GM18870 (cell line): ENCODE data around the gene GPRASP1.
"Not testable (repeated sequence)": the region's sequence is repeated elsewhere in the genome, so short reads cannot be mapped to it uniquely, and the experiment has no call there.

ENCODE experiments used
- ATAC-seq: cut with Tn5 transposase; IDR thresholded peaks from one replicate; pipeline ENCODE4 v1.9.1; 2021; ENCODE audit warnings: moderate library complexity; ENCODE audit not compliant: unreplicated experiment

The GPRASP1 gene

GRCh38 chrX:102651242-102652011 lies at the start of gene GPRASP1:
GPRASP1 (plus strand) TSS chrX:102651483; CDS start chrX:102653914, 2,431 bp downstream.
- no peak for ATAC-seq

GRCh38 chrX:102604327-102604726 lies 47.0 kb upstream of the GPRASP1 start:
- ATAC-seq = no peak

GRCh38 chrX:102606115-102606514 lies 45.2 kb upstream of the GPRASP1 start:
- ATAC-seq = no peak

- ATAC-seq = no peak
These were observed 40.4 kb upstream of the GPRASP1 start for GRCh38 chrX:102610905-102611304.

GRCh38 chrX:102624105-102624504 lies 27.2 kb upstream of the GPRASP1 start:
- ATAC-seq = no peak

GRCh38 chrX:102627640-102628039 lies 23.6 kb upstream of the GPRASP1 start:
- no peak for ATAC-seq

GRCh38 chrX:102637561-102637960 lies 13.7 kb upstream of the GPRASP1 start:
- no peak for ATAC-seq

GRCh38 chrX:102650903-102651241 lies 411 bp upstream of the GPRASP1 start:
- ATAC-seq = no peak

GRCh38 chrX:102652031-102652688 lies 877 bp downstream of the GPRASP1 start:
- ATAC-seq = peak; percentile 44

- no peak for ATAC-seq
These were observed 3.4 kb downstream of the GPRASP1 start for GRCh38 chrX:102654696-102655095.

- ATAC-seq = no peak
These were observed 7.3 kb downstream of the GPRASP1 start for GRCh38 chrX:102658556-102658955.

- ATAC-seq = peak; percentile 89
These were observed 8.8 kb downstream of the GPRASP1 start for GRCh38 chrX:102659790-102660757.

GRCh38 chrX:102663820-102664219 lies 12.5 kb downstream of the GPRASP1 start:
- ATAC-seq = not testable (repeated sequence)

- ATAC-seq = not testable (repeated sequence)
These were observed 15.8 kb downstream of the GPRASP1 start for GRCh38 chrX:102667034-102667433.

- ATAC-seq = no peak
These were observed 18.2 kb downstream of the GPRASP1 start for GRCh38 chrX:102669526-102669925.

- no peak for ATAC-seq
These were observed 21.6 kb downstream of the GPRASP1 start for GRCh38 chrX:102672856-102673255.

GRCh38 chrX:102677479-102677878 lies 26.2 kb downstream of the GPRASP1 start:
- ATAC-seq = not testable (repeated sequence)

- no peak for ATAC-seq
These were observed 33.7 kb downstream of the GPRASP1 start for GRCh38 chrX:102684772-102685520.

- ATAC-seq = no peak
These were observed 43.5 kb downstream of the GPRASP1 start for GRCh38 chrX:102694749-102695148.

GRCh38 chrX:102696306-102696705 lies 45.0 kb downstream of the GPRASP1 start:
- ATAC-seq = no peak

- no peak for ATAC-seq
These were observed 46.2 kb downstream of the GPRASP1 start for GRCh38 chrX:102697494-102697893.
